Fibroblast of pulmonary artery (primary cell): Measurements from ENCODE around the gene CCDC80.
A peak's percentile ranks its signal among the peaks of the same experiment; 100 is the strongest.

Source experiments
- DNase-seq: peaks from one replicate; pipeline ENCODE4 v3.0.0-alpha.2; 2010; ENCODE audit warnings: low read depth
- H3K4me3 ChIP-seq: replicated peaks from 2 replicates; pipeline ENCODE4 v1.5.1; 2011; ENCODE audit warnings: low read depth, mild to moderate bottlenecking, control low read depth, low read length, moderate library complexity
- CTCF ChIP-seq: IDR thresholded peaks from 2 replicates; pipeline ENCODE4 v1.5.1; 2011; ENCODE audit warnings: mild to moderate bottlenecking, control low read depth, low read length, inconsistent platforms; ENCODE audit errors: missing control alignments

CCDC80 gene

GRCh38 chr3:112640930-112641801 is at the start of gene CCDC80:
CCDC80 (minus strand) TSS chr3:112641143; CDS start chr3:112639905, 1,238 bp downstream.
- peak; percentile 96 for DNase-seq
- no peak for TF ChIP-seq CTCF
- peak within 1 kb of the TSS; percentile 67 for H3K4me3 ChIP-seq

- DNase-seq = no peak
- no peak overlapping the region for H3K4me3 ChIP-seq
- TF ChIP-seq CTCF = no peak
Measured at GRCh38 chr3:112689989-112690388, 49.0 kb upstream of the CCDC80 start.

- no peak for DNase-seq
- no peak overlapping the region for H3K4me3 ChIP-seq
- TF ChIP-seq CTCF = no peak
Measured at GRCh38 chr3:112689385-112689784, 48.4 kb upstream of the CCDC80 start.

GRCh38 chr3:112688819-112689218 is 47.9 kb upstream of the CCDC80 start:
- DNase-seq = no peak
- no peak for TF ChIP-seq CTCF

GRCh38 chr3:112688085-112688769 is 47.3 kb upstream of the CCDC80 start:
- no peak for DNase-seq
- TF ChIP-seq CTCF = no peak
- H3K4me3 ChIP-seq = no peak overlapping the region

More at GRCh38 chr3:112688819-112689218, 47.9 kb upstream of the CCDC80 start:
- H3K4me3 ChIP-seq = no peak overlapping the region

GRCh38 chr3:112687616-112688015 is 46.7 kb upstream of the CCDC80 start:
- no peak overlapping the region for H3K4me3 ChIP-seq
- DNase-seq = no peak
- TF ChIP-seq CTCF = no peak
